Ammon's horn (tissue), 1 donor: ENCODE measurements around the gene FNBP1.

Experiments
- DNase-seq: peaks from one replicate; pipeline ENCODE4 v3.0.0-alpha.2; 2016; ENCODE audit warnings: low spot score

The FNBP1 gene

GRCh38 chr9:130042885-130043653 lies at the start of gene FNBP1:
Gene FNBP1 (minus strand): TSS chr9:130043189. CDS start chr9:130042975, 214 bp downstream.
- peak; percentile 84 for DNase-seq

GRCh38 chr9:130090915-130091314 lies 47.9 kb upstream of the FNBP1 start:
- DNase-seq, result no peak

- no peak for DNase-seq
Observed at GRCh38 chr9:130089141-130089540, 46.2 kb upstream of the FNBP1 start.

DNA sequence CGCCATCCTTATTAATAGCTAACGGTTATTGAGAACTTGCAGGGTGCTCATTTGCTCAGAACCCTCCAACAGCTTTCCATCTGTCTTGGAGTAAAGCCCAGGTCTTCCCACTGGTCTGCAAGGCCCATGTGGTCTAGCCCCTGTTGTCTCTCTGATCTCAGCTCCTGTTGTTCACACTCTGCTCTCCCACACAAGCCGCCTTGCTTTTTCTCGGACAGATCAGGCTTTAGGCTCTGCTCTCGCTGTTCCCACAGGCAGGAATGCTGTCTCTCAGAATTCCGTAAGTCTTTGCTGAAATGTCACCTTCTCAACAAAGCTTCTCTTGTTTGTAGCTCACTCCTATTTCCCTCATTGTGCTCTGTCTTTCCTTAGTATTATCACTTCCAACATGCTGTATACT lies 45.1 kb upstream of the FNBP1 start:
- peak; percentile 77 for DNase-seq

GRCh38 chr9:130084337-130084736 lies 41.3 kb upstream of the FNBP1 start:
- DNase-seq, result no peak

- peak; percentile 74 for DNase-seq
Observed at GRCh38 chr9:130078547-130078946, 35.6 kb upstream of the FNBP1 start.

DNA sequence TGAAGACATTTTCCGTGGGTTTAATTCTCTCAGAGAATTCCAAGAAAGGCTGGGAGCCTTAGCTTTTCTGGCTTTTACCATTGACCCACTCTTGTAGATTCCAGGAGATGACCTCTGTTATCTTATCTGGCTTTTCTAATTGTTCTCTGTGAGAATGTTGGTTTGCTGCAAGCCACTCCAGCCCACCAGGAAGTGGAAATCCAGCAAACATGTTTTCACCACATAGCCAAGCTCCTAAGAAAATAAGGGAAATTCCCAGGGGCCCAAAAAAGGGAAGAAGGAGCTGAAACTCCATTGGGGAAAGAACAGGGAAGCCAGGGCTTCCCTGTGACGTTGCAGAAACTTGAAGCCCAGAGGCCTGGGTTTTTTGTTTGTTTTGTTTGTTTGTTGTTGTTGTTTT lies 30.4 kb upstream of the FNBP1 start:
- DNase-seq, result no peak

- DNase-seq, result no peak
Observed at GRCh38 chr9:130072515-130073235, 29.7 kb upstream of the FNBP1 start.

DNA sequence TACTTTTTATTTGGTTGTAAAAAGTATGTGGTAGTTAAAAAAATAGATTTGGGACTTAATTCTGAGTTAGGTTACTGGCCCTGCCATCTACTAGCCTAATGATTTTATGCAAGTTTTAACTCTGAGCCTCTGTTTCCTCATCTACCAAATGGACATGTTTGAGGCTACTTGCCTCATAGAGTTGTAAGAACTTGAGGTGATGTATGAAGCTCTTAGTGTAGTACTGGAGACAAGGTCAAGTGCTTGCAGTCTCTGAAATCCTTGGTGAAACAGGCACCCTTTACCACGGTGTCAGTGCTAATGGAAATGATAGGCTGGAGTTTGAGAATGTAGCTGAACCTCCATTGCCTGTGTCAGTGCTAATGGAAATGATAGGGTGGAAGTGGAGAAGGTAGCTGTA lies 26.1 kb upstream of the FNBP1 start:
- no peak for DNase-seq

GRCh38 chr9:130064621-130065020 lies 21.6 kb upstream of the FNBP1 start:
- DNase-seq, result no peak

- DNase-seq, result no peak
Observed at GRCh38 chr9:130062750-130063149, 19.8 kb upstream of the FNBP1 start.

DNA sequence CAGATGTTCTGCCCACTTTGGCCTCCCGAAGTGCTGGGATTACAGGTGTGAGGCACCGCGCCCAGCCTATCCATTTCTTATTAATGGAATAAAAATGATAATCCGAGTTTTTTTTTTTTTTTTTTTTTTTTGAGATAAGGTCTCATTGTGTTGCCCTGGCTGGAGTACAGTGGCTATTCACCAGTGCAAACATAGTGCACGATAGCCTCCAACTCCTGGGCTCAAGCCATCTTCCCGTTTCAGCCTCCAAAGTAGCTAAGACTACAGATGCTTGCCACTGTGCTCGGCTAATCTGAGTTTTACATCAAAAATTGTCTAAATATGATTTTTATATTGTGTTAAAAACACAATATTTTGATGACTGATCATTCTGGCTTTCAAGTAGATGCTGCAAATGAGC lies 17.3 kb upstream of the FNBP1 start:
- DNase-seq, result no peak

- no peak for DNase-seq
Observed at GRCh38 chr9:130058887-130059286, 15.9 kb upstream of the FNBP1 start.

- DNase-seq, result no peak
Observed at GRCh38 chr9:130058154-130058553, 15.2 kb upstream of the FNBP1 start.

DNA sequence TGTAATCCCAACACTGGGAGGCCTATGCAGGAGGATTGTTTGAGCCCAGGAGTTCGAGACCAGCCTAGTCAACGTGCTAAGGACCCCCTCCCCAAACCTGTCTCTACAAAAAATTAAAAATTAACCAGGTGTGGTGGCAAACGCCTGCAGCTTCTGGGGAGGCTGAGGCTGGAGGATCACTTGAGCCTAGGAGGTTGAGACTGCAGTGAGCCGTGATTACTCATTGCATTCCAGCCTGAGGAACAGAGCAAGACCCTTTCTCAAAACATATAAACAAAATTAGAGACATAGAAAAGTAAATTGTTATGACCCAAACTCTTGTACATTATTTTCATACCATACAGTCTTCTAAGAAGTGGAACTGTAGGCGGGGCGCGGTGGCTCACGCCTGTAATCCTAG lies 11.8 kb upstream of the FNBP1 start:
- DNase-seq, result no peak

DNA sequence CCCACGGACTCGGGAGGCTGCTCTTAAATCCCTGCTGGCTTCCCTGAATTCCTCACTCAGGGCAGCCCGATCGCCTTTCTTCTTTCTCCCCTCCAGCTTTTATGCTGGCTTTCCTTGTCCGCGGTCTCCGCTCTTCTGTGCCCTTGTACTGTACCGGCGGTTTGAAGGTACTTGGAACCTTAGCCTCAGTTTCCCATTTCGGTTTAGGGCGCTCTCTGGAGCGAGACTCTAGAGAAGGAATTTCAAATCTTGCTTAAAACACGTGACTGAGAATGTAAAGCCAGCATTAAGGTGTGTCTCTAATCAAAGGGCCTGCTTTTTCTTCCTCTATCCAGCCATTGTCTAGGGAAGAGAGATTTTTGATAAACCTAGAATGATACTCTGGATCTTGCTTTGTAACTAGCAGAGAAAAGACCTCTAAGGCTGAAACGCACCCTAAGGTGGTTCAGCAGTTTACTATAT lies 11.4 kb upstream of the FNBP1 start:
- no peak for DNase-seq

GRCh38 chr9:130053504-130054324 lies 10.7 kb upstream of the FNBP1 start, which contains the start of gene GPR107:
Gene GPR107 (plus strand): TSS chr9:130053906. CDS start chr9:130053933, 27 bp downstream.
- DNase-seq, result peak; percentile 82

DNA sequence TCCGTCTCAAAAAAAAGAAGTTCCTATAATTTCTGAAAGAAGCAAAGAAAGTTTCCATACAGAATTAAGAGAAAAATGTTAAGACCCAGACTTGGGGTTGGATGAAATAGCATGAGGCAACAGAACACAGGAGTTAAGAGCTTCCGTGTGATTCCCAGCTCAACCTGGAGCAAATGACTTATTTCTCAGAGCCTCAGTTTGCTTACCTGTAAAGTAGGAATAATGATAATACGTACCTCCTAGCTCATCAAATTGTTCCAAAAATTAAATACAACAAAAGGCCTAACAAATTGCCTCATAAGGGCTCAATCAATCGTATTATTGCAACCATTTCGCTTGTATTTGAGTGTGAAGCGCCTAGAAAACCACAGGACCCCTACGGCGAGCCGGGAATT lies 10.1 kb upstream of the FNBP1 start:
- DNase-seq, result no peak

GRCh38 chr9:130051855-130052254 lies 8.9 kb upstream of the FNBP1 start:
- no peak for DNase-seq

DNA sequence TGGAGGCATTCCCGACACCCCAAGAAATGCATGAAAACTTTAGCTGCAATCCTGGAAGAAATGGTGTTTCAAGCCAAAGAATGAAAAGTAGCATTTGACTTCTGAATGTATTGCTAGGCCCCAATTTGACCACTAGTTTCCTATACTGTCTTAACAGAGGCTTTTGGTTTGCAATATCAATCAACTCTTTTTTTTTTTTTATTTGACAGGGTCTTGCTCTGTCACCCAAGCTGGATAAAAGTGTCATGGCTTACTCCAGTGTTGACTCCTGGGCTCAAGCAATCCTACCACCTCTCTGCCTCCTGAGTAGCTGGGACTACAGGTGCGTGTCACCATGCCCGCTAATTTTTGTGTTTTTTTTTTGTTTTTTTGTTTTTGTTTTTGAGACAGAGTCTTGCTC lies 7.5 kb upstream of the FNBP1 start:
- no peak for DNase-seq

DNA sequence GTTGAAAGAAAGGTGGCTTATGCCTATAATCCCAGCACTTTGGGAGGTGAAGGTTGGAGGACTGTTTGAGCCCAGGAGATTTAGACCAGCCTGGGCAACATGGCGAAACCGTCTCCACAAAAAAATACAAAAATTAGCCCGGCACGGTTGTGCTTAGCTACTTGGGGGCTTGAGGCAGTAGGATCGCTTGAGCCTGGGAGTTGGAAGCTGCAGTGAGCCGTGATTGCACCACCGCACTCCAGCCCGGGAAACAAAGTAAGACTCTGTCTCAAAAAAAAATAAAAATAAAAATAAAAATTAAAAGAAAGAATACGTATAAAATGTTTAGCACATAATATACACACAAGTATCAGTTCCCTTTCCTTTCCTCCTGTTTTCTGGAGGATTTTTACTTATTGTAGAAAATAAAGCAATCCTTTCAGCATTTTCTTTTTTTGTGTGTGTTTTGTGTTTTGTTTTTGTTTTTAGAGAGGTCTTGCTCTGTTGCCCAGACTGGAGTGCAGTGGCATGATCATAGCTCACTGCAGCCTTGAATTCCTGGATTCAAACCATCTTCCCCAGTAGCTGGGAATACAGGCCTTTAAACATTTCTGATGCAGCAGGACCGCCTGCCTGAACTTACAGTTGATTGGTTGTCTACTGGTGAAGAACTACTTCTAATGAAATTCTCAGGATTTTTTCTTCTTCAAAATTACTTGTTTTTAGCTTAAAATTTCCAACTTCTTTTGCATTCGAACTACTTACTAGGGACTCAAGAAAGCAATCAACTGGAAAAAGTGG lies 6.6 kb upstream of the FNBP1 start:
- no peak for DNase-seq
